OCI-LY3 (cell line): ENCODE results near the gene RRAS2.

Experiments
- CTCF ChIP-seq: fragments of 200-600, 300-600 bp; sonication (generic); IDR thresholded peaks from 2 replicates; pipeline ENCODE4 v1.5.1; 2014; ENCODE audit warnings: antibody characterized with exemption, low read length, low read depth
- EZH2phosphoT487 ChIP-seq: fragments of 200-600 bp; shearing (Covaris generic); IDR thresholded peaks from 2 replicates; pipeline ENCODE4 v1.6.1; 2018; ENCODE audit warnings: antibody characterized with exemption, mixed run types, low read depth

- TF ChIP-seq CTCF: no peak
- TF ChIP-seq EZH2phosphoT487: no peak
Observed at GRCh38 chr11:14230407-14230806, 128.6 kb downstream of the RRAS2 start.
